IPS-18a (cell line): ENCODE results near the gene ST3GAL4.

ENCODE experiments used
- H3K27ac ChIP-seq: one replicate; pipeline ENCODE4 v1.5.1; 2013; ENCODE audit warnings: low read length
- H3K27me3 ChIP-seq: one replicate; pipeline ENCODE4 v1.6.1; 2013; ENCODE audit warnings: mild to moderate bottlenecking, low read length; ENCODE audit not compliant: control insufficient read depth, insufficient read depth
- H3K36me3 ChIP-seq: one replicate; pipeline ENCODE4 v1.6.1; 2013; ENCODE audit warnings: low read depth, low read length; ENCODE audit not compliant: control insufficient read depth
- H3K4me1 ChIP-seq: one replicate; pipeline ENCODE4 v1.6.1; 2013; ENCODE audit warnings: low read depth, low read length; ENCODE audit not compliant: control insufficient read depth
- H3K4me3 ChIP-seq: one replicate; pipeline ENCODE4 v1.5.1; 2013; ENCODE audit warnings: low read length
- H3K9ac ChIP-seq: one replicate; pipeline ENCODE4 v1.6.1; 2013; ENCODE audit warnings: mild to moderate bottlenecking, low read length, moderate library complexity
- H3K9me3 ChIP-seq: one replicate; pipeline ENCODE4 v1.6.1; 2013; ENCODE audit warnings: low read depth, low read length; ENCODE audit not compliant: control insufficient read depth

The ST3GAL4 gene

DNA sequence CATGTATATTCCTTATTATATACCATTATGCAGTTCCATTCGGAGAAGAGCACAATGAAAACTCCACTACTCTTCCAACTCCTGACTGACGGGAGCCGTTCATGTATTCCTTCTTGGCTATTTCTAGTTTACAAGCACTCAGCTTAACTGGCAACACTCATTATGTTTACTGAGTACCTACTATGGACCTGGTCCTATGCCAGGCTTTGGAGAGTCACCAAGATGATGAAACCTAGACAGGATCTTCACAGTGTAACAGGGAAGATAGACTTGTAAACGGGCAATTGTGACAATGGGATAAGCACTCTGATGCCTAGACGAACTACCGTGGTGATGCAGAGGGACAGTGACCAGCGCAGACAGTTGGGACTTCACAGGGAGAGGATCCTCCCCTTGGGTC, 22.3 kb upstream of the ST3GAL4 start:
- Histone ChIP-seq H3K4me3 (no peak overlapping the region), H3K9me3 (no peaks in the 10 kb centered on the region), H3K9ac (no peak overlapping the region), H3K36me3 (no peaks in the 10 kb centered on the region), H3K27ac (no peak overlapping the region), H3K4me1 (peaks cover 5% of the 10 kb centered on the region), H3K27me3 (no peaks in the 10 kb centered on the region)

DNA sequence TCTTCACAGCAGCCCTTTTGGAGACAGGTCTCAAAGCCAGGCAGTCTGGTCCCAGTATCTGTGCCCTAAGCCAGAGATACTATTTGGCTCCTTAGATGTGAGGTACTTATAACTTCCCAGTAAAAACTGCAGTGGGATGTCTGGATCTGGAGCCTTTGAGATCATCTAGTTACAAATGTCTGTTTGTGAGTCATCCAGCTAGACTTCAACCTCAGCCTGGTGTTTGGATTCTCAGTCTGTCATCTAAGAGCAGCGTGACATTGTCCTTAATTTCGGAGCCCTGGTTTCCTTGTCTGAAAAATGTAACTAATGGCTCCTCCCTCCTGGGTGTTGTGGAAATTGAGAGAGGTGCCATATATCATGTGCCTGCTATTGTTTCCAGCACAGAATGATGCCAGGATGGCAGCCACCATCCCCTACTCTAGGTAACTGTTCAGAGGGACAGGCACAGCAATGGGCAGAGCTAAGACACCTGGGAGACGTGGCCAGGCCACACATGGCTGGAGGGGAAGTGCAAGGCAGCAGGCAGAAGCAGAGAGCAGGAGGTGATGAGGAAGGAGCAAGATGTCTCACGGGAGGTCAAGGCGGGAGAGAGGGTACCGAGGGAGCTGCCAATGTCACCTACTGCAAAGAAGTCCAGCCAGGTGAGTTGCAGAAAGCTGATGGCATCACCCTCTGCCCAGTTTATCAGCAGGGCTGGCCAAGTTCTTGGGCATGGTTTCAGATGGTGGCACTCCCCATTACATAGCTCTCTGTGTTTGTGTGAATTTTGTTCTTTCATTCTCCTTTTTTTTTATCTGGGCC, 20.6 kb upstream of the ST3GAL4 start:
- Histone ChIP-seq H3K4me3 (no peak overlapping the region), H3K9ac (no peak overlapping the region), H3K27me3 (no peaks in the 10 kb centered on the region), H3K27ac (no peak overlapping the region), H3K36me3 (no peaks in the 10 kb centered on the region), H3K4me1 (peaks cover 5% of the 10 kb centered on the region), H3K9me3 (no peaks in the 10 kb centered on the region)

DNA sequence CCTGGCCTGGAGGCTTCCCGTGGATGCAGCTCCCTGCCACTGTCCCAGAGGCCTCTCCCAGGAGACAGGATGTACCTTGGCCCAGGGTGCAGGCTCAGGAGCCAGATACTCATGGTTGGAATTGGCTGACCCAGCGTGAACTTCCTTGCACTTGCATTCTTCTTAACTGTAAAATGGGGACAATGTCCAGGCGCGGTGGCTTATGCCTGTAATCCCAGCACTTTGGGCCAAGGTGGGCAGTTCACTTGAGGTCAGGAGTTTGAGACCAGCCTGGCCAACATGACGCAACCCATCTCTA, 20.1 kb upstream of the ST3GAL4 start:
- H3K9me3 ChIP-seq = no peaks in the 10 kb centered on the region
- no peaks in the 10 kb centered on the region for H3K27me3 ChIP-seq
- no peak overlapping the region for H3K27ac ChIP-seq
- H3K9ac ChIP-seq = no peak overlapping the region
- no peaks in the 10 kb centered on the region for H3K36me3 ChIP-seq
- peaks cover 7% of the 10 kb centered on the region for H3K4me1 ChIP-seq
- no peak overlapping the region for H3K4me3 ChIP-seq

DNA sequence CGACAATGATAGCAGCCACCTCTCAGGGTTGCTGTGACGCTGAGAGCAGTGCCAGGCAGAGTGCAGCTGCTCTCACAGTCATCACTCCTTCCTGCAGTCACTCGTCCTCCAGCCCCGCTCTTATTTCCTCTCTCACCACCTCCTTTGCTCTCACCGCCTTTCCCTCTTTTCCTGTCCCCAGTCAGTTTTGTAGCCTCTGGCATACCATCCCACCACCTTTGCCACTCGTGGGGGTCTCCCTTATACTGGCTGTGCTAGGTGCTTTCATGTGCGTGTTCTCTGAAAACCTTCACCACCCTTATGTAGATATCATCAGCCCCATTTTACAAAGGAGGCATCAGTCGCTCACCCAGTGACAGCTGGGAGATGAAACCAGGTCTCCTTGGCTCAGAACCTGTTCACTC, 19.3 kb upstream of the ST3GAL4 start:
- no peaks in the 10 kb centered on the region for H3K9me3 ChIP-seq
- H3K27me3 ChIP-seq = no peaks in the 10 kb centered on the region
- no peak overlapping the region for H3K9ac ChIP-seq
- H3K27ac ChIP-seq = no peak overlapping the region
- peaks cover under 1% of the 10 kb centered on the region for H3K36me3 ChIP-seq
- peaks cover 11% of the 10 kb centered on the region for H3K4me1 ChIP-seq
- H3K4me3 ChIP-seq = no peak overlapping the region

DNA sequence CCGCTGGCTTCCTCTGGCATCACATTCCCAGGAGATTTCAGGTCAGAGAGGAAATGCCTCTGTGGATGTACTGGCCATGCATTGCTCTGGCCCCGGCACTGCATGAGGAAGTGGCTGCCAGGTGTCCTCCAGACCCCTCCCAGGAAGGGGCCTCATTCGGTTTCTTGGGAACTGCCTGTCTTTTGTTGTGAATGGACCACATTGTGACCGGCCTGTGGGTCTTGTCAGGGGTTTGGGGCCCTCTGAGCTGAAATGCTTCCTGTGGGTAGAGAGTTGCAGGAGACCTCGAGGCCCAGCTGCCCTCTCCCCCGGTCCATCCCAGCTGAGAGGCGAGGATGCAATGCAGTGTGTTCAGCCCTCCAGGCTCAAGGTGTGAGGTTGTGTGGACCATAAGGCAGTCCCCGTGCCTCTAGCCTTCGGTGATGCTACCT, 18.8 kb upstream of the ST3GAL4 start:
- no peak overlapping the region for H3K27ac ChIP-seq
- no peaks in the 10 kb centered on the region for H3K27me3 ChIP-seq
- H3K9me3 ChIP-seq = no peaks in the 10 kb centered on the region
- H3K4me1 ChIP-seq = peaks cover 11% of the 10 kb centered on the region
- no peak overlapping the region for H3K9ac ChIP-seq
- H3K4me3 ChIP-seq = no peak overlapping the region
- H3K36me3 ChIP-seq = peaks cover 3% of the 10 kb centered on the region

DNA sequence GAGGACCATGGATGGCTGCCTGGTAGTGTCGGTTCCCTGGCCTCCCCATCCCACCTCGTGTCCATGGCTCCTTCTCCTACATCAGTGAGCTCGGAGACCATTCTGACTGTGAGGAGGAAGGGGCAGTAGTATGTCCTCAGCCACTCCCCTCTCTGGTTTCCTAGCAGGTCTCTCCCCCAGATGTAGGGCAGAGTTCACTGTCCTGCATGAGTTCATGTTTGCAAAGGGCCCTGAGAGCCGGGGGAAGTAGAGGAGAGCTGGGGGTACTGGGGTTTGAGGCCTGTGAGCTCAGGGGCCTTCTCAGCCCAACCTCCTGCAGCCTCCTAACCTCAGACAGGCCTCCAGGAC, 18.4 kb upstream of the ST3GAL4 start:
- Histone ChIP-seq H3K36me3 (peaks cover 3% of the 10 kb centered on the region), H3K4me1 (peaks cover 11% of the 10 kb centered on the region), H3K27ac (no peak overlapping the region), H3K9me3 (no peaks in the 10 kb centered on the region), H3K4me3 (no peak overlapping the region), H3K9ac (no peak overlapping the region), H3K27me3 (no peaks in the 10 kb centered on the region)

DNA sequence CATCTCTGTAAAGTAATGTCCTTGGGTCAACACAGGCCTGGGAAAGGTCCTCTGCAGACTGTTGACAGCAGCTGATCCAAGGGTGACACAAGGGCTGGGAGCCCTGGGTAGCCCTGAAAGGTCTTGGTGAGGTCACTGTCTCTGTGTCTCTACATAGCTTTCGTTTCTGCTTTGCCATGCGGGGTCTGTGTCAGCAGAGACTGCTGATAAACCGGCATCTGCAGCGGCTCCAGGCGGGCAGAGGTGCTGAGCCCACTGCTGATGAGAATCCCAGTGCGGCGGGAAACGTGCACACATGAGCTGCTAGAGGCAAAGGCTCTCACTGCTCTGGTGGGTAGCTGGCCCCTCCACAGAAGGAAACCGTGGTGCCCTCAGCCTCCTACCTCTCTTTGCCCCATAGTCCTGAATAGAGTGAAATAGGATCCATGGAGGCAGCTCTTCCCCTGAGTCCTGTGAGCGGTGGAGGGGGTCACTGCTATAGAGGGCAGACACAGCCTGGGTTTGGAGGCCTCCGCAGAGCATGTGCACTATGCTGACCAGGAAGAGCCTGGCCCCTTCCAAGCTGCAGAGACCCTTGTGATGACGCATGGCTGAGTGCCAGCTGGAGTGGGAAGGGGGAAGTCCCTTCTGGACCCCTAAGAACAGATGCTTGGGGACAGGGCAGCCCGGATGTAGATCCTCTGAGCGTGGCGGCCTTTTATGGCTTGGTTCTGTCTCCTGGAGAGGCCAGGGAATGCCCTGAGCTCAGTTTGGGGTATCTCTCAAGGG, 17.8 kb upstream of the ST3GAL4 start:
- H3K27ac ChIP-seq = no peak overlapping the region
- peaks cover 3% of the 10 kb centered on the region for H3K36me3 ChIP-seq
- peaks cover 11% of the 10 kb centered on the region for H3K4me1 ChIP-seq
- H3K27me3 ChIP-seq = no peaks in the 10 kb centered on the region
- H3K4me3 ChIP-seq = no peak overlapping the region
- H3K9me3 ChIP-seq = no peaks in the 10 kb centered on the region
- no peak overlapping the region for H3K9ac ChIP-seq

DNA sequence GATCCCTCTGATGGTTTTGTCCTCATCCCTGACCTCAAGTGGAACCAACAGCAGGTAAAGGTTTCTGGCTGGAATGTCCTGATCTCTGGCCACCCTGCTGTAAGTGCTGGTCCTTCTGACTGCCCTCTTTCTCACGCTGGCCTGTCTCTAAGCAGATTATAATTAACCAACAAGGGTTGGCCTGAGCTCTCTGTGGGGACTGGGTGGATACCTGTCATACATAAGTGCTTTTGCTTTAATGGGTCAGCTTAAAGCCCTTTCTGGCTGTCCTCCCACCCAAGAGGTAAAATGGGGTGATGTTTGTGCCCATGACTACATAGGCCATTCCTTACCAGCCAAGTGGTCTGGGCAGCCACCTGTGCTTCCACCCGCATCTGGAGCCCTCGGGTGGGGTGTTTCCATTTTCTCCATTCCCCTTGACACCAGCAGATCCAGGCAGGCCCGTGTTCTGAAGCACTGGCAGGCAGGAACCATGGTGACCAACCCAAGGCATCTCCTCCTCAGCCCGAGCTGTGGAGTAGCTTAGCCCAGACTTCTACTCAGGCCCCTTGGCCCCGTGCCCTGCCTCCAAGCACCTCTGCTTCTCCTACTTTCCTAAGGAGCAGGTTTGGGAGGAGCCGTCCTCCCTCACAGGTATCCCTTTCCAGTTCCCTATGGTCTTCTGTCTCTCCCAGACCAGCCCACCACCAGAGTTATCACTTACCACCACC, 17.0 kb upstream of the ST3GAL4 start:
- H3K4me3 ChIP-seq = no peak overlapping the region
- no peak overlapping the region for H3K9ac ChIP-seq
- no peaks in the 10 kb centered on the region for H3K27me3 ChIP-seq
- no peak overlapping the region for H3K27ac ChIP-seq
- H3K4me1 ChIP-seq = peaks cover 11% of the 10 kb centered on the region
- peaks cover 6% of the 10 kb centered on the region for H3K36me3 ChIP-seq
- H3K9me3 ChIP-seq = no peaks in the 10 kb centered on the region

DNA sequence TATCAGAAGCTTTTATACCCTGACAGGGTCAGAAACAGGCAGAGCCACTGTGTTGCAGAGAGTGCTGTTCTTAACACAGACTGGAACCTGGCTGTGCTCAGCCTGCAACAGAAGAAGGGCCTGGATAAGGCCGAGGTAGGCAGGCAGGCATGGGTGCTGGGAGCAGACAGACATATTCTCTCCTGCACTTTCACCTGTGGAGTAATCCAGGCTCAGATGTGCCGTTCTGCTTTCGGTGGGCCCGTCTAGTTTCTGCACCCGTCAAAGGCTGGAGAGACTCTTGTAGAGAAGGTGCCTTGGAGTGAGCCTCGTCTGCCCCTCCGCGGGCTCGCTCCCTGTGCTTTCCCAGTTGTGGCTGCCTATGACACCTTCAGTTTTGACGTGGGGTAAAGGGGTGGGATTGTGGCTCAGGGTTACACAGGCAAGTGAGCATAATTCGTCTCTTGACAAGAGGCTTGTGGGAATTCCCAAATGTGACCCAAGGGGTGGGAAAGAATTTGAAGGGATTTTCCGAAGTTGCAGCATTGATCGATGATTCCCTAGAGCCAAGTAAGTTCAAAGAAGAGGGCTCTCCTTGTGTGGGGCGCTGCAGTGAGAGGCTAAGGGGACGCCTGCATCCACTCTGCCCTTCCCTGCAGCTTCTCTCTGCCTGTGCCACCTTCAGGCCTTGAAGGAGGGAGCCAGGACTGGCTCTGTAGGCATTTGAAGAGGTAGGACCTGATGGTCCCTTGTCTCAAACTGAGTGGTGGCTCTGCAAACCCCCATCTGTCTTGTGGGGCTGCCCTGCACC, 16.2 kb upstream of the ST3GAL4 start:
- Histone ChIP-seq H3K4me1 (peaks cover 11% of the 10 kb centered on the region), H3K4me3 (no peak overlapping the region), H3K27me3 (no peaks in the 10 kb centered on the region), H3K27ac (no peak overlapping the region), H3K9me3 (no peaks in the 10 kb centered on the region), H3K9ac (no peak overlapping the region), H3K36me3 (peaks cover 8% of the 10 kb centered on the region)

DNA sequence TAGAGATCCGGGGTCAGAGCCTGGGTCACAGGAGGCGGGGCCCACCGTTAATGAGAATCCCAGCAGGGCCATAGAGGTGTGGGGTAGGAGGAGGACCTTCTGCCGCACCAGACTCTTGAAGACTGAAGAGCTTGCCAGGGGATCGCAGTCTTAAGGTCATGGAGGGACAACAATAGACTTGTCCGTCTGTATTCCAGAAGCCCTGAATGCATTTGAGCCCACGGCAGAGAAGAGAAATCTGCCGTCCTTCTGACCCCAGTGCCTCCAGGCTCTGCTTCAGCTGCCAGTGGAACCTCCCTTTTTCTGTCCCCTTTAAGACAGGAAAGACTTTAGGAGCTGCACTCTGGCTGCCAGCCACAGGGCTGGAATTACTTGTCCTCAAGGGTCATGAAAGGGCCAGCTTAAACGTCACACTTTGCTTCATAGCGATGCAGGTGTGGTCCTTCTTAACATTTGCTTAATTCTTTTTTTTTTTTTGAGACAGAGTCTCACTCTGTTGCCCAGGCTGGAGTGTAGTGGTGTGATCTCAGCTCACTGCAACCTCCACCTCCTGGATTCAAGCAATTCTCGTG, 15.5 kb upstream of the ST3GAL4 start:
- Histone ChIP-seq H3K27me3 (no peaks in the 10 kb centered on the region), H3K9me3 (no peaks in the 10 kb centered on the region), H3K9ac (no peak overlapping the region), H3K36me3 (peaks cover 8% of the 10 kb centered on the region), H3K4me3 (no peak overlapping the region), H3K27ac (no peak overlapping the region), H3K4me1 (peaks cover 11% of the 10 kb centered on the region)
